AG04450 (cell line): ENCODE measurements around the gene BPIFA3. TPM values are rescaled to one million over a fixed set of nuclear protein-coding genes. Genes with fewer than 3 reads are reported as not detected.

Source experiments
- CTCF ChIA-PET: fragments of 300-600, 350-600 bp; formaldehyde crosslinking; extraction: SDS; loops from one replicate; lab custom pipeline; 2022; ENCODE audit warnings: antibody characterized with exemption, inconsistent platforms; lab: Charles Lee
- POLR2A ChIA-PET: fragments of 350-600 bp; formaldehyde crosslinking; extraction: SDS; loops from one replicate; lab custom pipeline; 2021; ENCODE audit warnings: antibody characterized with exemption, inconsistent platforms; lab: Yijun Ruan, JAX
- DNase-seq: peaks from one replicate; pipeline ENCODE4 v3.0.0-alpha.2; 2011; ENCODE audit warnings: low read depth, low spot score
- H3K27ac ChIP-seq: one replicate; pipeline ENCODE4 v1.5.1; 2012; ENCODE audit warnings: low read depth, low read length, control low read depth
- H3K27me3 ChIP-seq: one replicate; pipeline ENCODE4 v1.6.0; 2012; ENCODE audit warnings: low read length; ENCODE audit not compliant: control insufficient read depth, insufficient read depth
- H3K4me3 ChIP-seq: 2 replicates; pipeline ENCODE4 v1.5.1; 2011; ENCODE audit warnings: mild to moderate bottlenecking, low read depth, low read length, control low read depth
- H3K9me3 ChIP-seq: 2 replicates; pipeline ENCODE4 v1.5.1; 2012; ENCODE audit warnings: low read length; ENCODE audit not compliant: control insufficient read depth, insufficient read depth
- CTCF ChIP-seq: IDR thresholded peaks from 2 replicates; pipeline ENCODE4 v1.5.1; 2011; ENCODE audit warnings: low read depth, low read length, control low read depth, inconsistent platforms
- polyA plus RNA-seq: library from polyadenylated mRNA; depleted of rRNA; stranded (reverse); fragments of >200 nt; gene quantifications from 2 replicates; pipeline ENCODE4 v1.2.3, GENCODE V29; 2011

The BPIFA3 gene
- polyA plus RNA-seq, 1 experiment = not detected

GRCh38 chr20:33255005-33255404 lies 37.9 kb downstream of the BPIFA3 start:
- Histone ChIP-seq H3K9me3 (no peaks in the 10 kb centered on the region), H3K4me3 (no peak overlapping the region), H3K27ac (no peak overlapping the region), H3K27me3 (no peaks in the 10 kb centered on the region)
- ChIA-PET POLR2A (no interaction called here), CTCF (no interaction called here)
- DNase-seq = no peak
- TF ChIP-seq CTCF = no peak

GRCh38 chr20:33257237-33257636 lies 40.1 kb downstream of the BPIFA3 start:
- Histone ChIP-seq H3K27ac (no peak overlapping the region), H3K27me3 (peaks cover 3% of the 10 kb centered on the region), H3K9me3 (no peaks in the 10 kb centered on the region), H3K4me3 (no peak overlapping the region)
- no peak for TF ChIP-seq CTCF
- ChIA-PET CTCF (no interaction called here), POLR2A (no interaction called here)
- DNase-seq = no peak

- DNase-seq = no peak
- Histone ChIP-seq H3K27me3 (peaks cover 3% of the 10 kb centered on the region), H3K27ac (no peak overlapping the region), H3K4me3 (no peak overlapping the region), H3K9me3 (no peaks in the 10 kb centered on the region)
- no peak for TF ChIP-seq CTCF
- POLR2A ChIA-PET = no interaction called here
- CTCF ChIA-PET = interaction anchor here (0.5 to 0.7 kb wide), 3 partner anchors 37 to 349 kb away, joined by 3 to 9 read pairs (median 3); no protein-coding TSS in a partner anchor
These were observed 42.2 kb downstream of the BPIFA3 start for GRCh38 chr20:33259371-33259770.

GRCh38 chr20:33261465-33261864 lies 44.3 kb downstream of the BPIFA3 start:
- Histone ChIP-seq H3K9me3 (no peaks in the 10 kb centered on the region), H3K27me3 (peaks cover 3% of the 10 kb centered on the region), H3K4me3 (no peak overlapping the region), H3K27ac (no peak overlapping the region)
- POLR2A ChIA-PET = no interaction called here
- CTCF ChIA-PET = interaction anchor here (1.8 kb wide), 1 partner anchor 10 kb away, joined by 4 read pairs; no protein-coding TSS in a partner anchor
- no peak for TF ChIP-seq CTCF
- no peak for DNase-seq

- Histone ChIP-seq H3K27ac (no peak overlapping the region), H3K9me3 (no peaks in the 10 kb centered on the region), H3K27me3 (peaks cover 3% of the 10 kb centered on the region), H3K4me3 (no peak overlapping the region)
- TF ChIP-seq CTCF = peak; percentile 72
- peak; percentile 6 for DNase-seq
- POLR2A ChIA-PET = no interaction called here
- CTCF ChIA-PET = interaction anchor here (0.6 to 1.8 kb wide), 6 partner anchors 9 to 728 kb away, joined by 3 to 5 read pairs (median 4); no protein-coding TSS in a partner anchor
These were observed 45.5 kb downstream of the BPIFA3 start for GRCh38 chr20:33262658-33263065.
